IPS DF 19.7 (cell line): Measurements from ENCODE around the gene SERPINB7.

Experiments used
- DNase-seq: peaks from one replicate; pipeline ENCODE4 v3.0.0-alpha.2; 2013; ENCODE audit warnings: low read depth, low spot score

SERPINB7 gene

DNA sequence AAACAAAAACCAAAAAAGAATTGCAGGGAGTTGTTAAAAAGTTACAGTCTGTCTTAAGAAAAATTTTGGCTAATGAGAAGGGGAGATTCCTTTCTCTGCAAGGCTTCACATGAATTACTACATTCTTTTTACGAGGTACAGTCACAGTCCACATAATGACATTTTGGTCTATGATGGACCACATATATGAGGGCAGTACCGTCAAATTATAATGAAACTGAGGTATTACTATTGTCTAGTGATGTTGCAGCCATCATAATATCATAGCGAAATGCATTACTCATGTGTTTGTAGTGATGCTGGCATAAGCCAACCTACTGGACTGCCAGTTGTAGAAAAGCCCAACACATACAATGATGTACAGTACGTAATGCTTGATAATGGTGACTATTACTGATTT is 12.5 kb downstream of the SERPINB7 start:
- DNase-seq: no peak

DNA sequence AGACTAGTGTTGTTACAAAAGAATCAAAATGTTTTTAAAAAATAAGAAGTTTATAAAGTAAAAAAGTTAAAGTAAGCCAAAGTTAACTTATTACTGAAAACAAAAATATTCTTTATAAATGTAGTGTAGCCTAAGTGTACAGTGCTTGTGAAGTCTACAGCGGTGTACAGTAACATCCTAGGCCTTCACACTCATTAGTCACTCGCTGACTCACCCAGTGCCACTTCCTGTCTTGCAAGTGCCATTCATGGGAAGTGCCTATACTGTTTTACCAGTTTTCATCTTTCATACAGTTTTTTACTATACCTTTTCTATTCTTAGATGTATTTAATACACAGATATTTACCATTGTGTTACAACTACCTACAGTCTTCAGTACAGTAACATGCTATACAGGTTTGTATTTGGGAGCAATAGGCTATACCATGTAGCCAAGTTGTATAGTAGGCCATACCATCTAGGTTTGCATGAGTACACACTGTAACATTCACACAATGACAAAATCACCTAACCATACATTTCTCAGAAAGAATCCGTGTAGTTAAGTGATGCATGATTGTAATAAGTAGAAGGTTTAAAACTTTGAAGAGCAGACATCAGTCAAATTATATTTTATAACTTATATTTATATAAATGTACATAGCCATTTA is 13.4 kb downstream of the SERPINB7 start:
- DNase-seq: no peak

DNA sequence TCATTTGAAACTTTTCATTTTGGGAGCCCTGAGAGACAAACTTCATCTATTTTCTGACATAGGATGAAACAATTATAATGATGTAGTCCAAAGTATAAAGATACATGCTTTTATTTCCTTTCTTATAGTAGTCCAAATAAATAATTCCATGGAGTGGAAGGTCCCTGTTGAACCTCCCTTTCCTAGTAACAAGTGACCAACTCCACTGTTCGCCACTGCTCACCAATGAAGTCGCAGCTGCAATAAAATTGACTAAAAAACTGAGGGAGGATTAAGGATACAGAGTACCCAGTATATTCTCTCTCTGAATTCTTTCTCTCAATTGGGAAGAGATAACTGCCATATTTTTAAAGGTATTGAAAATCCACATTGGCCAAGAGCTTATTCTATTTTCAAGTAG is 14.1 kb downstream of the SERPINB7 start:
- no peak for DNase-seq

DNA sequence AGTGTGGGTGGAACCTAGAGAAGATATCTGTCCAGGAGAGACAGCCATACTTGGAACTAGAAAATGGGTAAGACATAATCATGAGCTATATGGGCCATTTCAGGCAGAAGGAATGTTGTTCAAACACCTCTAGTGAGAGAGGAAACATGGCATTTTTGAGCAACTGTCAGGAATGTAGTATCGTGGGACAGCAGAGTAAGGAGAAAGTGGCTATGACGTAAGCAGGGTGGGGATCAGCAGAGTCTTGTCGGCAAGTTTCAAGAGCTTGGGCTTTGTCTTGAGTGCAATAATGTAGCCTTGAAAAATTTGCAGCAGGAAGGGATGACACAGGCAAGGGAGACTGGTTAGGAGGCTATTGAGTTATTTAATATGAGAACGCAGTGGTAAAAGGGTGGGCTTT is 20.4 kb downstream of the SERPINB7 start:
- no peak for DNase-seq

DNA sequence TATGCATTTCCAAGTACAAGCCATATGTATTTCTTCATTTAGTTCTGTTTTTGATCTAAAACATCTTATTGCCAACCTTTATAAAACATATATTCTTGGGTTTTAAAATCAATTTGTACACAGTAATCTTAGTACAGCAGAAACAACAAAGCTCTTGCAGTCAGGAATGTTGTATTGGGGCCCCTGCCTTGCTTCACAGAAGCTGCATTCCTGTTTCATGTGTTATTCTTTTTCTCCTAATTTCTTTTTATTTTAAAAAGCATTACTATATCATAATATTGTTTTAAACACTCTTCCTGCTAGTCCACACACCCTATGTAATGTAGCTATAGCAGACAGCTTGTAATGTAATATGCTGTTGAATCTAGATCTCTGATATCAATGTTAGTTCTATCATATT is 24.0 kb downstream of the SERPINB7 start:
- no peak for DNase-seq

DNA sequence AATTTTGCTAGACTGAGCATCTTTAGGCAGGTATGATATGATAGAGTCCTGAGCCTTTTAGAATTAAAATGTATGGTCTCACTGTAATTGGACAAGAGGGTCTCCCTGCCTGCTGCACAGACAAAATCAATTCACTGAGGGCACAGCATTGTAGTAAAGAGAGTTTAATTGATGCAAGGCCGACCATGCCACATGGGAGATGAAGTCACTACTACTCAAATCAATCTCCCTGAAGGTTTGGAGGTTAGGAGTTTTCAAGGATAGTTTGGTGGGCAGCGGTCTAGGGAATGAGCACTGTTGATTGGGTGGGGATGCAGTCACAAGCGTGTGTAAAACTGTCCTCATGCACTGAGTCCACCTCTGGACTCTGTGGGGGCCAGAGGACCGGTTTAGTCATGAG is 26.1 kb downstream of the SERPINB7 start:
- DNase-seq: no peak

DNA sequence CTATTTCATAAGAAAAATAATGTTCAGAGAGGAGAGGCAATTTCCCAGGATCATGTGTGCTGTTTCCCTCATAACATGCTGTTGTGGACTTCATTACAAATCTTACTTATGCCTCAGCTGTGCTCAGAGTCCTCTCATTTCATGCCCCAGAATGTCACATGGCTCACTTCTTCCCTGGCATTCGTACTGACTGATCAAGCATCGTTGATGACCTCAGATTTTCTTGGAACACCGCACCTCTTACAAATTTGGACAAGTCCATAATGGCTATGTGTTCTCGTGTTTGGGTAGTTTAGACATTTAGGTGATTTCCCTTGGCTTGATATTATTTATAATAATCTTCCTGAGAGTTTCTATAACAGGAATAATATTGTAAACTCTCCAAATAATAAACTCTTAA is 32.9 kb downstream of the SERPINB7 start:
- no peak for DNase-seq

DNA sequence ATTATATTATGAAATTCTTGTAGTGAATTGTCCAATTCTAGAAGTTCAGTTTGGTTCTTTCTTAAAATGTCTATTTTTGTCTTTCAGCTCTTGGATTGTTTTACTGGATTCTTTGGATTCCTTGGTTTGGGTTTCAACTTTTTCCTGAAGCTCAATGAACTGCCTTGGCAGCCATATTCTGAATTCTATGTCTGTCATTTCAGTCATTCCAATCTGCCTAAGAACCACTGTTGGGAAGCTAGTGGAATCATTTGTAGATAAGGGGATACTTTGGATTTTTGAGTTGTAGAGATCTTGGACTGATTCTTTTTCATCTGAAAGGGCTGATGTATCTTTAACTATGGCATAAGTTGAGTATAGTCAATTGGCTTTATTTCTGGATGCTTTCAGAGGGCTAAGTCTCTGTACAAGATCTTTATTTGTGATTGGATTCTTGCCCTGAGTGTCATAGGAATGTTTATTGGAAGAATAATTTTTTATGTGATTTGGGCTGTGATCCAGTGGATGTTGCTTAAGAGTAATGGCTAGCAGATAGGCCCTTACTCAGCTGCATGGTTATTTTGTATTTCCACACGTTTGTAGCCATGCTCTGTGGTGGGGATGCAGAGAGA is 42.3 kb downstream of the SERPINB7 start:
- no peak for DNase-seq

DNA sequence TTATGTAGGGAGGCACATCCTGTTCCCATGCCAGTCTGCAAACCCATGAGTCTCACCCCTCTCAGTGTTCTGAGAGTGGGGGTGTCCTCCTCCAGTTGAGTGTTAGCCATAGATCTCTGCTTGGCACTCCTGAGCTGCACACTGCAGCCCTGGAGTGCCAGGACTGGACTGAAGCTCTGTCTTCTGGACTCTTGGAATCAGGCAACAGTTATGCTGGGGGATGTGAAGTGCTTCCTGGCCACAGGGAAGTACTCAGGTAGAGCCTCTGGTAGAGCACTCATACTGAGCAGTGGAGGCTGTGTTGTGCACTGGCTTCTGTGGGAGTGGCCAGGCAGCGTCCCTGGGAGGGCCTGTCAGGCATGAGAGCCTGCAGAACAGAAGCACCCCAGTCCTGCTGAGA is 43.0 kb downstream of the SERPINB7 start:
- no peak for DNase-seq

DNA sequence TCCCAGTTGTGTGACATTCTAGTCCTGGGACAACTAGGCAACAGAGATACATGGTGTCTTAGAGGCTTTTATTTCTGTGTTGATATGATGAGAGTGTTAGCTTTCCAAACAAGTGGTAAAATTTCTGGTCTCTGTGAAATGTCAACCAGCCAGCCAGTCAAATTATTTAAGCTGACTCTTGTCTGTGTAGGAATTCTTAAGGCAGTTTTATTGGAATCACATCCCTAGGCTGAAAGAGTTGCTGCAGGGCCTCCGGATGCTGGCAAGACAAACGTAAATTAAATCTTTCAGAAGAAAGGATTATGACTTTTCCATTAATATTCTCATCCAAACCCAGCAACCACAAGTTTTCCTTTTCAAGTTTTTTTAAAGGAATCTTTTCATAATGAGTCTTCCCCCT is 44.6 kb downstream of the SERPINB7 start:
- DNase-seq: no peak

DNA sequence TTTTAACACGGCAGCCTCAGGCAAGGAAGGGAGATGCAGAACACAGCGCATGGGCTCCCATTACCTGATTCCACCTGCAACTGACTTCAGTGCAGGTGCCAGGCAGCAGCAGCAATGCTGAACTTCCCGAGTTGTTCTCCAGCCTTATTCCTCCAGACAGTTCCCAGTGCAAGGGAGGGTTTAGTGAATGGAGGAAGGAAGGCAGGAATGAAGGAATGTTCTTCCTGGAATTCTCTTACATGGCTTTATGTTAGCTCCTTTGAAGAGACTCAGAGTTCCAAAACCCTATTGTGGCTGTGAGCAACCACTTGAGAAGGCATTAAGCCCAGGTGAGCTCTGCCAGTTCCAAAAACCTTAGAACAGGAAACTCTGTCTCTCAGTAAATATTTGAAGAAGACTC is 45.5 kb downstream of the SERPINB7 start:
- no peak for DNase-seq

DNA sequence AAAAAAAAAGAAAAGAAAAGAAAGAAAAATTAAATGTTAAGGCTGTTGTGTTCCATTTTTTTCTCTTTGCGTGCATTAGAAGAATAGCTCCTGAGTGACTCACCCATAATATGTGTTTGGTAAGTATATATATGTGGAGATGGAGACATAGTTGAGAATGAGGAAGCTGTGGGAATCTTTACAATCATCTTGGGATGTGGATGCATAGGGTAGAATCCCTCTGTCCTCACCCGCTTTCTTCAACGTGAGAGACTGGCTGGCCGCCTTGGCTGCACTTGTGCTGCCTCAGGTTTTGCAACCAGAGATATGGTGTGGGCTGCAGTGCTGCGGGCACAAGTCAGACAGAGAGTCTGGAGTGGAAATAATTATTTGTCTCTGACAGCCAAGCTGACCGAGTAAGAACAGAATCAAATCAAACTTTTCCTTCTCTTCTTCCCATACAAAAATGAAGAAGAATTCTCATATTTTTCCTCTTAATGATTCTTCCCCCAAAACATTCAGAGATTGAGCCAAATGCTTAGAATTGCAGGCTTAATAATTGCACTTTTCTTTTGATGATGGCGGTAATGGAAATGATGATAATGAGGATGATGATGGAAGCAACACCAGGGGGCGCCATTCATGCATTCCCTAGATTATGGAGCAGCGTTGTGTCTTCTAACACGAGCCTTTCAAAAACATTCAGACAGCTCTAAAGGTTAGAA is 48.5 kb downstream of the SERPINB7 start:
- DNase-seq: no peak

DNA sequence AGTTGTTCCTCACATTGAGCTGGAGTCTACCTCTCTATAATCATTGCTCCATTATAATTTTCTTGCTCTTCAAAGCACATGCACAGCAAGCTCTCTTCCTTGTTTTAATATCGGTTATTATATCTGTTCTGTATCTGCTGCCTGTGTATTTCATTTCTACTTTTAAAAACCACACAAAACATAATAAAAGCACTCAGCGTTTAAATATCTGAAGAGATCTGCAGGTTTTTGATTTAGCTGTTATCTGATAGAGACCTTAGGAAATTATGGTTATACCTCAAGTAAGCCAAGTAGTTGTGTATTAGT is 49.0 kb downstream of the SERPINB7 start:
- no peak for DNase-seq

DNA sequence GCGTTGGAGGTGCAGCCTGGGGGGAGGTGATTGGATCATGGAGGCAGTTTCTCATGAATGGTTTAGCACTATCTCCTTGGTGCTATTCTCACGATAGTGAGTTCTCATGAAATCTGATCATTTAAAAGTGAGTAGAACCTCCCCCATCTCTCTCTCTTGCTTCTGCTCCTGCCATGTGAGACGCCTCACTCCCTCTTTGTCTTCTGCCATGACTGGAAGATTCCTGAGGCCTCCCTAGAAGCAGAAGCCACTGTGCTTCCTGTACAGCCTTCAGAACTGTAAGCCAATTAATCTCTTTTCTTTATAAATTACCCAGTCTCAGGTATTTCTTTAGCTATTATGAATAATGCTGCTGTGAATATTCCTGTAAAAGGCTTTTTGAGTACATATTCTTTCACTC is 52.9 kb downstream of the SERPINB7 start:
- no peak for DNase-seq

DNA sequence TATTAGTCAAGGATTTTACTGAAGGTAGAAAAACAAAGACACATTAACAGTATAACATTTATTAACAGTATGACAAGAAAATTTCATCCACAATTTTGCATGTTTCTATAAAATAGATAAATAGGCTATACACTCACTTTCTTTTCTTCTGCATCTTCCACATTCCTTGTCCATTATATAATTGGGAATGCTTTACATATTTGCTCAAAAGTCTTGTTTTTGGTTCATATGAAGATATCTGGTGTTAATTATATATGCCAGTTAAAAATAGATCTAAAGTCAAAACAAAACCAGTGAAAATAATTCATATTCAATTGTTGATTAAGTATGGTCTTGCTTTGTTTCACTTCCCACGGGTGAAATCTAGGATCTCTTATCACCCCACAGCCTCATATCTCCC is 53.4 kb downstream of the SERPINB7 start:
- no peak for DNase-seq

DNA sequence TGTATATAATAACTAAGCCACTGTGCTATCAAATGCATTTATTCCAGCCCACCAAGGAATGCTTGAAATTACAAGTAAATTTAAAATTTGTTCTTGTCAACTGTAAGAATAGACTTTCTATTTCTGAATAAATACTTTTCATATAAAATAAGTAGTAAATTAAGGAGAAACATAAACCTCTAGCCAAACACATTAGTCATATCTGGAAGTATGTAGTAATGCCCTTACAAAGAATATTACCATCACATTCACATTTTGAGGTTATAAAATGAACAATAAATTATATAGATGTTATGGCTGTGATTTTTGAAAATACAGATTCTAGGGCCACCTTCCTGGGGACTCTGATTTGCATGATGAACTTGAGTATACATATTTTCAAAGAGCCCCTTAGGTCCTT is 54.7 kb downstream of the SERPINB7 start:
- DNase-seq: no peak

DNA sequence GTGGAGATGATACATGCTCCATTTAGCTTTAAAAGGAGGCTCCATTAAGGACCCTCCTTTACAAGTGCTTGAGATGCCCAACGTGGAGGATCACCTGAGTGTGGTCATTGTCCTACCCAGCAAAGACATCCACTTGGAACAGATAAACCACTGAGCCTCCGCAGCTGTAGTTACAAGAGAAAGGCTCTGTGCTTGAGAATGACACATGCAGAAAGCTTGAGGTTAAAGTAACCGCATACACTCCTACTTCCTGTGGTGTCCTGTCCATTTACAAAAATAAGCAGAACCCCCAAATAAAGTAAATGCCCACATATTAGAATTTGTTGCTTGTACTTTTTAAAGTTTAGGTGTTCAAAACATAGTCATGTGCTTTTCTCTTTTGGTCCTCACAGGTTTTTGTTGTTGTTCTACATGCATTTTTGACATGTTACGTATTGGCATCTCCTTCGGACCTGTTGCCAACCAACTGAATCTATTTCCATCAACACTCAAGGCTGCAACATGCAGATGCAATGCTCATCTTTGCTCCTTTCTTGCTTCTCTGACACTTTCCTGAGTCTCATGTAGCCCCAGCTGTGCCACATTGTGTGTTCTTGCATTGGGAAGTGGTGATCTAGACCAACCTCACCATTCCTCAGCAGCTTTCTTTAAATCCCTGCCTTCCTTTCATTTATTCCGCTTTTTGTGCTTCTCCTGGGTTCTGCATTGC is 56.0 kb downstream of the SERPINB7 start:
- DNase-seq: no peak

DNA sequence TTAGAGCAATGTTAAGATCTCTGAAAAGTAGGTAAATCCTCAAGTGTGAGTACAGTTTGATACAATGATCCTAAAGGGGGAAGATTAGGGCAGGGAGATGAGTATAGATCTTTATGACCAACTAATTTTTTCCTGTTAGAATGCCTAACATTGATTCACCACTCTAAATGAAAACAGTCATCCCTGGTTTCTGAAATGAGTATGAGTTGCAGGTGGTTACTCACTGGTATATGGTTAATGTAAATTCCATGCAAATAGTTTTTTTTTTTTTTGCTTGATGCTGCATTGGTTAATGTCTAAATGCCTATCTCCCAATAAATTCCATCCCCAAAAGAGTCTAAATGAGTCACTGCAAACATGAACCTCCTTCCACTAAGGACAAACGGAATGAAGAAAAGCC is 57.3 kb downstream of the SERPINB7 start:
- no peak for DNase-seq

DNA sequence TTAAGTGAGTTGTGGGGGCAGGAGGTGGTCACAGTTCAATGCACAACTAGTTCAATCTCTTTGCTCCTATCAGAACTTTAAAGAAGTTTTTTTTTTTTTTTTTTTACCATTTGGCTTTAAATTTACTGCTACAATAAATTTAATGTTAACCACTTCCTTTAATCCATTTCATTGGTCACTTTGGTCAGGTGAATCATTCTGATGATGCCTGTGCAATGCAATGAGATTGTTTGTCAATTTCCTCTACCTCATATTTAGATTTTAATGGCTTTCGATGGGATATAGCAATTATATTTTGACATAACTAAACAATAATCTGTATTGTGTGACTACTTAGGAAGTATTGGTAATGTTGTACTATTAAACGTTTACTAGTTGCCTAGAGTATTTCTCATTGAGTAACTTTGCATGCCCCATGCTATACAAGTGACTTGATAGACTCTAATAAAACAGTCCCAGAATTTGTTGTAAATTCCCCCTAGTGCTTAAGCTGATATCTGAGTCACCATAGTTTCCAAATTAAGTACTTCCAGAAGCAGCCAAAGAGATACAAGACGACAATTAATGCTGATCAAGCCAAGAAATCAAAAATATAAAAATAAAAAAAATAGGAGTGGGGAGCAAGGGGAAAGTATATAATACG is 59.4 kb downstream of the SERPINB7 start:
- DNase-seq: no peak

DNA sequence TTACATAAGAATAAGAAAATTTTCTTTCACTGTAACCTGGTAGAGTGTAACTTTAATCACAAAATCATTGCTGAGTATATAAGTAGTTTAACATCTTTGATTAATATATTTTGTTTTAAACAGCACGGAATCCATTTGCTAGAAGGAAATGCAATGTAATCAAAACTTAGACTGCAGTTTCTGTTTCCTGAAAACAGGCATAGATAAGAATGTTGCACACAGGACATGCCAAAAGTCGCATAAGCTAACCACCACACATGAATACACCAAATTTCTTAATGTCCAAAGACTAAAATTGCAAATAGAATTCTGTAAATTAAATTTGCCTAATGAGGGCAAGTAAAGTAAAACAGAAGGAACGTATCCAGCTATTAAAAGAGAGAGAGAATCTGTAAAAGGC is 61.2 kb downstream of the SERPINB7 start:
- DNase-seq: no peak

DNA sequence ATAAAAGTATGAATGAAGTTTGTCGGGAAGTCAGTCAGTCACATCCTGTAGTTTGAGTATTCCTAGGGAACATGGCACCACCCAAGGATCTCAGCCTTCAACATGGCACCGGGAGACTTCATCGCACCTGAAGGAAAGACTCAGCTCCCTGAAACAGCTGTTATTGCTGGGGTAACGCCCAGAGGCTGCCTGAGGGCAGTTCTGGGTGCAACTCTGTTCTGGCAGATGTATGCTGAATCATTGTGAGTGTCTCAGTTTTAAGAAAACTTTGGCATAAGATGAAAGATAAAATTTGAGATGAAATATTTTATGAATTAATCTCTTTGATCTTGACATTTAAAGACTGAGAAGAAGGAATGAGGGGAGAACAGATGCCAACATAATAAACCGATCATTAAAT is 62.4 kb downstream of the SERPINB7 start:
- DNase-seq: no peak

DNA sequence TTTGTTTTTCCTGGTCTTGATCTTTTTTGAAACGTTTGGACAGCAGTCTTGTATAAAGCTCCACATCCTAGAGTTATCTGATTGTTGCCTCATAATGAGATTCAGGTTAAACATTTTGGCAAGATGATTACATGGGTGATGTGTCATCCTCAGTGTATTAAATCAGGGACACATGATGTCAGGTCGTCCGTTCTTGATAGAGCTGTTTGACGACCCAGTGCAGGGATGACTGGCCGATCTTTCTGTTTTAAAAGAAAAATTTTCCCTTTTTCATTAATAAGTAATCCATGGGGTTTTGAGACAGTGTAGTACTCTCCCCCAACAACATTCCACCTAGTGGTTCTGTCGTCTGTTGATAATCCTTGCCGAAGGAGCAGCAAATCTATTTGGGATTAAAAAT is 67.8 kb downstream of the SERPINB7 start:
- DNase-seq: no peak
